Right atrium auricular region (tissue), 2 donors: ENCODE data around the gene ALX4. TPM values are rescaled to one million over a fixed set of nuclear protein-coding genes. Genes with fewer than 3 reads are reported as not detected.

Experiments
- DNase-seq: peaks from one replicate; pipeline ENCODE4 v3.0.0-alpha.2; 2019; ENCODE audit warnings: low spot score
- H3K27ac ChIP-seq, 2 donors: fragments of 200-600 bp; sonication (generic); 1 replicate in 1 of 2; 2 replicates in 1 of 2; pipeline ENCODE4 v1.5.1; 2016 to 2019
- H3K27me3 ChIP-seq, 2 donors: fragments of 200-600 bp; sonication (generic); one replicate each; pipeline versions ENCODE4 v1.5.1 to v1.6.0; 2017 to 2019
- H3K36me3 ChIP-seq: fragments of 200-600 bp; sonication (generic); one replicate; pipeline ENCODE4 v1.5.1; 2016
- H3K4me1 ChIP-seq, 2 donors: fragments of 200-600 bp; sonication (generic); one replicate each; pipeline versions ENCODE4 v1.5.1 to v1.6.0; 2017 to 2019
- H3K4me3 ChIP-seq, 2 donors: fragments of 200-600 bp; sonication (generic); 1 replicate in 1 of 2; 2 replicates in 1 of 2; pipeline ENCODE4 v1.5.1; 2017 to 2019; ENCODE audit warnings: mild to moderate bottlenecking in 1 of 2, moderate library complexity in 1 of 2
- H3K9me3 ChIP-seq, 2 donors: fragments of 200-600 bp; sonication (generic); one replicate each; pipeline ENCODE4 v1.5.1; 2019
- total RNA-seq, 2 donors: library from RNA; depleted of rRNA; stranded (reverse); fragments of >200 nt; gene quantifications; one replicate each; pipeline ENCODE4 v1.1.0, GENCODE V29; 2016
- TF ChIP-seq, protein P1 (sequence below), 2 donors: fragments of 200-600 bp; sonication (generic); IDR thresholded peaks; one replicate each; pipeline ENCODE4 v1.5.1; 2019; ENCODE audit warnings: antibody characterized with exemption in 2 of 2

The ALX4 gene
- total RNA-seq, 2 donors from 2014 or later = 0.07 TPM; not detected in 1

DNA sequence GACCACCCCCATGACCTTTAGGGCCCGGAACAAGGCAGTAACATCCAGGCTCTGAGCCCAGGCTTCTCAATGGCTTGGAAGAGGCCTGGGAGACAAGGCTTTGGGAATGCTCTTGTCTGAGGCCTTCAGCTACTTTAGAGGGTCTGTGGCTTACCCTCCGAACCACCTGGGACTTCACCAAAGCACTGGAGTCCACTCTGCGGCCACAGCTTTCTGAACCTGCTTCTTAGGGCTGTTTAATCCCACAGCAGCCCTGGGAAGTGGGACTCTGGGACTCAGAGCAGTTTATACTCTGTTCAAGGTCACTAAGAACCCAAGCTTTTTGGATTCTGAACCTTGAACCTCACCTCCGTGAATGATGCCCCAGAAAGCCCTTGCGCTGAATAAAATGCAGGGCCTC, 30.7 kb upstream of the ALX4 start:
- Histone ChIP-seq H3K27me3 (no peaks in the 10 kb centered on the region), H3K4me1 (no peaks in the 10 kb centered on the region), H3K36me3 (no peaks in the 10 kb centered on the region), H3K9me3 (no peaks in the 10 kb centered on the region), H3K4me3 (no peak overlapping the region), H3K27ac (no peak overlapping the region)
- TF ChIP-seq, protein P1, sequence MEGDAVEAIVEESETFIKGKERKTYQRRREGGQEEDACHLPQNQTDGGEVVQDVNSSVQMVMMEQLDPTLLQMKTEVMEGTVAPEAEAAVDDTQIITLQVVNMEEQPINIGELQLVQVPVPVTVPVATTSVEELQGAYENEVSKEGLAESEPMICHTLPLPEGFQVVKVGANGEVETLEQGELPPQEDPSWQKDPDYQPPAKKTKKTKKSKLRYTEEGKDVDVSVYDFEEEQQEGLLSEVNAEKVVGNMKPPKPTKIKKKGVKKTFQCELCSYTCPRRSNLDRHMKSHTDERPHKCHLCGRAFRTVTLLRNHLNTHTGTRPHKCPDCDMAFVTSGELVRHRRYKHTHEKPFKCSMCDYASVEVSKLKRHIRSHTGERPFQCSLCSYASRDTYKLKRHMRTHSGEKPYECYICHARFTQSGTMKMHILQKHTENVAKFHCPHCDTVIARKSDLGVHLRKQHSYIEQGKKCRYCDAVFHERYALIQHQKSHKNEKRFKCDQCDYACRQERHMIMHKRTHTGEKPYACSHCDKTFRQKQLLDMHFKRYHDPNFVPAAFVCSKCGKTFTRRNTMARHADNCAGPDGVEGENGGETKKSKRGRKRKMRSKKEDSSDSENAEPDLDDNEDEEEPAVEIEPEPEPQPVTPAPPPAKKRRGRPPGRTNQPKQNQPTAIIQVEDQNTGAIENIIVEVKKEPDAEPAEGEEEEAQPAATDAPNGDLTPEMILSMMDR (IDR thresholded peaks at IDR 0.05) = no peak
- DNase-seq = no peak

DNA sequence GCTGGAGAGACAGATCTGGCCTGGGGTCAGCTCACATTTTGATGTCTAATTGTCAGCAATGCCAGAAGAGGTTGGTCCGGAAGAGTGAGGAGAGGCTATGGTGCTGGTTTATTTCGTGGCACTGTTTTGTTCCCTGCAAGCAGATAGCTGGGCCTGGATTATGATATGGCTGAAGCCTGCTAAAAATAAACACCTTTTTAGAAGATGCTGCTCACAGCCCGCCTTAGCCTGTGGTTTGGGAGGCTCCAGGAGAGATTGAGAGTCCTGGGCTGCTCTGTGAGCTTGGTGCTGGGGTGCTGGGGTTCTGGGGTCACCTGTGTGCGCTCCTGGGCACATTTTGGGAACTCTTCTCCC, 29.6 kb upstream of the ALX4 start:
- no peak overlapping the region for H3K27ac ChIP-seq
- no peaks in the 10 kb centered on the region for H3K36me3 ChIP-seq
- H3K27me3 ChIP-seq = no peaks in the 10 kb centered on the region
- TF ChIP-seq, protein P1 (IDR thresholded peaks at IDR 0.05) = no peak
- no peaks in the 10 kb centered on the region for H3K9me3 ChIP-seq
- no peak overlapping the region for H3K4me3 ChIP-seq
- DNase-seq = no peak
- no peaks in the 10 kb centered on the region for H3K4me1 ChIP-seq

DNA sequence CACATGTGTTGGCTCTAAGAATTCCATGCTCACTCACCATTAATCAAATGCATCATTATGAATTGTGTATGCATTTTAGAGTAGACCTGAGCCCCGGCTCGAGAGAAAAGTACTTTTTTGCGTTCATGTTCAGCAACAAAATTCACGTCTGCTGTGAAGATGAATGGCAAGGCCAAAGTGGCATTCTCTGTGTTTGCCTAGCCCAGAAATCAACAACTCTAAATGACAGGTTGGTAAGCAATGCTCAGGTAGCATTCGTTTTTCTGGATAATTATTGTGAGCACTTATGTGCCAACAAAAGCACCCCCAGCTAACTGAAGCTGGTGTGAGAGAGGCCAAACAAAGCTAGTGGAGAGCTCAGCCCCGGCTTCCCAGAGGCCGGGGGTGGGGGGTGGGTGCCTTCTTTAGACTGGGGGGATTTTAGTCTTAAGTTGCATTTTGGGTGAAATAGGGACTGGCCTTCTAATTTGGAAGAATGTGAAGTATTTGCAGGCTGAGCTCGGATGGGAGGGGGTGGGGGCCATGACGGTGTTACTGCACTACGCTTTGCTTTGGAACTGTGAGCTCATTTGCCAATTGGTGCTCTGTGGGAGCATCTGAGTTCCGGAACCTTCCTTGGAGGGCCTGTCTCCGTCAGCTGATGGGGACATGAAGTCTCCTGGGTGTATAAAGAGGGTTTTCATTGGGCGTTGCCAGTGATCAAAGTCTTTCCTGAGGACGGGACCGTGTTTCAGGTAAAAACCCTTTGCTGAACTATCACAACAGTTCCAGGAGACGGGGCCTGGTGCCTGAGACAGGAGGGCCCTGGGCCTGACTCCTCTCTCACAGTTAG, 29.0 kb upstream of the ALX4 start:
- no peak overlapping the region for H3K4me3 ChIP-seq
- H3K36me3 ChIP-seq = no peaks in the 10 kb centered on the region
- no peak overlapping the region for H3K27ac ChIP-seq
- H3K27me3 ChIP-seq = no peaks in the 10 kb centered on the region
- no peaks in the 10 kb centered on the region for H3K4me1 ChIP-seq
- TF ChIP-seq, protein P1 (IDR thresholded peaks at IDR 0.05) = no peak
- DNase-seq = no peak
- H3K9me3 ChIP-seq = no peaks in the 10 kb centered on the region

DNA sequence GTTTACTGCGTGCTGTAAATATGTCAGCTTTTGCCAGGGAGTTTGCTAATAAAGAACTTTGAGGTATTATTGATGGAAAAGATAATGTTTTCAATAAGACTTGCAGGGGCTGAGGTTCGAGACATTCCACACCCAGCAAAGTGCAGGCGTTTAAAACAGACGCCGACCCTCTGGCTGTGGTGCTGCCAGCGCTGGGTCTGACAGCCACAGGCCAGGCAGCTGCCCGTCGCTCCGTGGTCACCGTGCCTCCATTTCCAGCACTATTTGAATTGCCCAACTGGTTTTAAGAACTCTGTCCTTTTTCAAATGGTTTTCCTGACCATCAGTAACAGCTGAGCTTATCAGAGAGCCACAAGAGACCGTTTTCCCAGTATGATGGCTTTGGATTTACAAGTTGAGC, 28.1 kb upstream of the ALX4 start:
- no peaks in the 10 kb centered on the region for H3K4me1 ChIP-seq
- H3K36me3 ChIP-seq = no peaks in the 10 kb centered on the region
- H3K9me3 ChIP-seq = no peaks in the 10 kb centered on the region
- TF ChIP-seq, protein P1 (IDR thresholded peaks at IDR 0.05) = no peak
- DNase-seq = no peak
- H3K27me3 ChIP-seq = no peaks in the 10 kb centered on the region
- no peak overlapping the region for H3K4me3 ChIP-seq
- H3K27ac ChIP-seq = no peak overlapping the region

DNA sequence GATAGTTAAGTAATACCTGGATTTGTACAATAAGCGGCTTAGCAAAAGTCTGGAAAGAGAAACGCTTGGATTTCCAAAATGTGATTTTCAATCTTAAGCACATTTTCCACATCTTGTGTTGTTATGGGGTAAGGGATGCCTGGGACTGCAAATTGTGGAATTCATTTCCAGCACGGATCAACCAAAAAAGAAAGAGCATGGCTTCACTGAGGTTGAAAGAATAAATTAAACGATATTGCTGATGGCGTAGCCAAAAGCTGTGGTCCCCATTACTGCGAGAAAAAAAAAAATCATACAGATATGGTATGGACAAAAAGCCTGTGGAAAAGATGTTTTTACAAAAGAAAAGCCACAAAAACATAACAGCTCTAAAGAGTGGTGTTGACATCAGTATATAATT, 26.0 kb upstream of the ALX4 start:
- H3K4me3 ChIP-seq = no peak overlapping the region
- H3K27me3 ChIP-seq = no peaks in the 10 kb centered on the region
- H3K9me3 ChIP-seq = no peaks in the 10 kb centered on the region
- DNase-seq = no peak
- H3K36me3 ChIP-seq = no peaks in the 10 kb centered on the region
- H3K4me1 ChIP-seq = no peaks in the 10 kb centered on the region
- TF ChIP-seq, protein P1 (IDR thresholded peaks at IDR 0.05) = no peak
- no peak overlapping the region for H3K27ac ChIP-seq
